ENCODE measurements around the gene NOLC1. TPM values are rescaled to one million over a fixed set of nuclear protein-coding genes. Genes with fewer than 3 reads are reported as not detected.

NOLC1 gene
- total and polyA plus RNA-seq, 11 donors: 10.1 to 67.5 (median 29.0) TPM

DNA sequence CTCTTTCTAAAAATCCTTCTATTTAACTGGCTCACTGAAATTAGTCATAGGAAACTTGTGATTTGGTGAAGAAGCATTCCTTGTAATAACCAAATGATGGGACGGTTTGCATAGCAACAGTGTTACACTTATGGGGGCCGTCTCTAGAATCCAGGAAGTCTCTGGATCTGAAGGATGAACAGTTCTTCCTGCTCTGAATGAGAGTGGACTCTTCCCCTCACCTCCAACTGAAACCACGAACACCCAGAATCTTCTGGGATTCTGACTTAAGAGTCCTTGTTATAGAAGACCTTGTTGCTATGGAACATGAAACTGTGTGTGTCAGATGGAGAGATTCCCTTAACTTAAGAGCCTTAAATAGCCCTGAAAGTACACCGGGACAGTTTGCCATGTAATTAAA is 23.2 kb downstream of the NOLC1 start:
- intact Hi-C loops (cut with DNase I): no loop called here
- no peak overlapping the region for H3K27ac ChIP-seq
- peaks cover 0 to 6% (median 0%) of the 10 kb centered on the region in 12 donors for H3K4me1 ChIP-seq
- 35 to 41% (median 38%) methylated on average over 4 of the region's 4 CpGs for WGBS, 4 donors
- H3K36me3 ChIP-seq: no peaks in the 10 kb centered on the region
- peaks cover 0 to 10% (median 0%) of the 10 kb centered on the region in 9 donors for H3K27me3 ChIP-seq
- no peak overlapping the region for H3K4me3 ChIP-seq
- ATAC-seq (no peak), DNase-seq (no peak)
- TF ChIP-seq, protein P1, sequence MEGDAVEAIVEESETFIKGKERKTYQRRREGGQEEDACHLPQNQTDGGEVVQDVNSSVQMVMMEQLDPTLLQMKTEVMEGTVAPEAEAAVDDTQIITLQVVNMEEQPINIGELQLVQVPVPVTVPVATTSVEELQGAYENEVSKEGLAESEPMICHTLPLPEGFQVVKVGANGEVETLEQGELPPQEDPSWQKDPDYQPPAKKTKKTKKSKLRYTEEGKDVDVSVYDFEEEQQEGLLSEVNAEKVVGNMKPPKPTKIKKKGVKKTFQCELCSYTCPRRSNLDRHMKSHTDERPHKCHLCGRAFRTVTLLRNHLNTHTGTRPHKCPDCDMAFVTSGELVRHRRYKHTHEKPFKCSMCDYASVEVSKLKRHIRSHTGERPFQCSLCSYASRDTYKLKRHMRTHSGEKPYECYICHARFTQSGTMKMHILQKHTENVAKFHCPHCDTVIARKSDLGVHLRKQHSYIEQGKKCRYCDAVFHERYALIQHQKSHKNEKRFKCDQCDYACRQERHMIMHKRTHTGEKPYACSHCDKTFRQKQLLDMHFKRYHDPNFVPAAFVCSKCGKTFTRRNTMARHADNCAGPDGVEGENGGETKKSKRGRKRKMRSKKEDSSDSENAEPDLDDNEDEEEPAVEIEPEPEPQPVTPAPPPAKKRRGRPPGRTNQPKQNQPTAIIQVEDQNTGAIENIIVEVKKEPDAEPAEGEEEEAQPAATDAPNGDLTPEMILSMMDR (IDR thresholded peaks at IDR 0.05): no peak
- no peak for TF ChIP-seq POLR2A (IDR thresholded peaks at IDR 0.05)
- no peaks in the 10 kb centered on the region for H3K9me3 ChIP-seq

DNA sequence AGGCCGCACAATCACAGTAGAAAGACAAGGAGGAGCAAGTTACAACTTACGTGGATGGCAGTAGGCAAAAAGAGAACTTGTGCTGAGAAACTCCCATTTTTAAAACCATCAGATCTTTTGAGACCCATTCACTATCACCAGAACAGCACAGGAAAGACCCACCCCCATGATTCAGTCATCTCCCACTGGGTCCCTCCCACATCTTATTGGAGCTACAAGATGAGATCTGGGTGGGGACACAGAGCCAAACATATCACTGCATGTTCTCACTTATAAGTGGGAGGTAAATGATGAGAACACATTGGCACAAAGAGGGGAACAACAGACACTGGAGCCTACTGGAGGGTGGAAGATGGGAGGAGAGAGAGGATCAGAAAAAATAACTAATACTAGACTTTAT is 32.4 kb downstream of the NOLC1 start:
- H3K4me1 ChIP-seq: peaks cover 0 to 16% (median 0%) of the 10 kb centered on the region in 12 donors
- no peak overlapping the region for H3K27ac ChIP-seq
- no peaks in the 10 kb centered on the region for H3K9me3 ChIP-seq
- TF ChIP-seq POLR2A (IDR thresholded peaks at IDR 0.05): no peak
- TF ChIP-seq, protein P1 (IDR thresholded peaks at IDR 0.05): no peak
- no peak for DNase-seq
- H3K4me3 ChIP-seq: no peak overlapping the region
- no peaks in the 10 kb centered on the region for H3K36me3 ChIP-seq
- no peak for ATAC-seq
- intact Hi-C loops (cut with DNase I): no loop called here
- WGBS, 4 donors: 69 to 85% (median 77%) methylated on average over 2 of the region's 2 CpGs
- no peaks in the 10 kb centered on the region for H3K27me3 ChIP-seq

DNA sequence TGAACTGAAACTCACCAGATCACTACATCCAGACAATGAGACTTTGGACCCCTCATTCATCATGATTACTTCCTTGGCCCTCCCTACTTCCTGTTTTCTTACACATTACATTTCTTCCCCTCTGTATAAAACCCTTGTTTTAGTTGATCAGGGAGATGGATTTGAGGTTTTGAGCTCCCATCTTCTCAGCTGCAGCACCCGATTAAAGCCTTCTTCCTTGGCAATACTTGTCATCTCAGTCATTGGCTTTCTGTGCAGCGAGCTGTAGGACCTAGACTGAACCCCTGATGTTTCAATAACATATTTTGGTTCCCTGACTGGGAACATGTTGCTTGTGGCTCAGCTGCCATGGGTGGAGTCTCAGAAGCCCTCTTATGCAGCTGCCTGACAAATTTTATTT is 33.1 kb downstream of the NOLC1 start:
- WGBS, 4 donors: 66 to 76% (median 68%) methylated on average over 2 of the region's 2 CpGs
- no peaks in the 10 kb centered on the region for H3K27me3 ChIP-seq
- ATAC-seq: no peak

DNA sequence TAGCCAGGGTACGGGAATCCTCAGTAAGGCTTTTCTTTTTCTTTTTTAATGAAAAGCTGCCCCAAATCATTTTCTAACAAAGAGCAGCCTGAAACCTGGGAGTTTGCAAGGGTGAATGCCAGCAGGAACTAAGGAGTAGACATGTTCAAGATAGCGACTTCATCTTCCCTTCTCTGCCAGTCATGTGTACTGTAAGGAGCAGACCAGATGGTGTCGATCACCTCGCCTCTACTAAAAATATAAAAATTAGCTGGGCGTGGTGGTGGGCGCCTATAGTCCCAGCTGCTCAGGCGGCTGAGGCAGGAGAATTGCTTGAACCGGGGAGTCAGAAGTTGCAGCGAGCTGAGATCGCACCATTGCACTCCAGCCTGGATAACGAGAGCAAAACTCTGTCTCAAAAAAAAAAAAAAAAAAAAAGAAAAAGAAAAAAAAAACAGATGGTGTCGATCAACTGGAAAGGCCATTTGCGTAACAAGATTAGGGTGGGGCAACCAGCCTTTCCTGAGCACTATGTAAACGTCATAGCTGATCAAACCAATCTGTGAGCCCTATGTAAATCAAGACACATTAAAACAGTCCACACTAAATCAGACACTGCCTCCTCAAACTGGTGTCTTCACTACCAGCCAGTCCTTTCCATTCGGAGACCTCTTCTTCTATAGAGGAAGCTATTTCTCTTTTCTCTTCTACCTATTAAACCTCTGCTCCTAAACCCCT is 33.8 kb downstream of the NOLC1 start:
- Histone ChIP-seq H3K36me3 (no peaks in the 10 kb centered on the region), H3K9me3 (no peaks in the 10 kb centered on the region), H3K4me3 (peak overlapping the region in 1 of 12 donors; percentile 12), H3K27ac (no peak overlapping the region), H3K4me1 (peaks cover 0 to 19% (median 0%) of the 10 kb centered on the region in 12 donors), H3K27me3 (no peaks in the 10 kb centered on the region)
- TF ChIP-seq, protein P1 (IDR thresholded peaks at IDR 0.05): no peak
- no peak for TF ChIP-seq POLR2A (IDR thresholded peaks at IDR 0.05)
- DNase-seq (no peak), ATAC-seq (peak in 2 of 4 donors; percentile 56 to 77)
- 77 to 81% (median 80%) methylated on average over 15 of the region's 15 CpGs for WGBS, 4 donors
- intact Hi-C loops (cut with DNase I): no loop called here

More for the DNA sequence above, 33.1 kb downstream of the NOLC1 start:
- TF ChIP-seq, protein P1 (IDR thresholded peaks at IDR 0.05): no peak
- no peak for TF ChIP-seq POLR2A (IDR thresholded peaks at IDR 0.05)
- Histone ChIP-seq H3K9me3 (no peaks in the 10 kb centered on the region), H3K36me3 (no peaks in the 10 kb centered on the region), H3K4me3 (no peak overlapping the region), H3K4me1 (peaks cover 0 to 19% (median 0%) of the 10 kb centered on the region in 12 donors), H3K27ac (no peak overlapping the region)
- intact Hi-C loops (cut with DNase I): no loop called here
- DNase-seq: no peak

All from heart left ventricle (tissue), 16 donors.